ENCODE measurements around the gene KDM2A.

Gene KDM2A

GRCh38 chr11:67304511-67305113 lies 185.5 kb downstream of the KDM2A start:
- DNase-seq = peak; percentile 41

GRCh38 chr11:67306769-67307544 lies 187.9 kb downstream of the KDM2A start:
- peak; percentile 46 for DNase-seq

GRCh38 chr11:67307545-67308001 lies 188.5 kb downstream of the KDM2A start:
- DNase-seq = peak; percentile 46

All from islet precursor cell (in vitro differentiated cells).